Parathyroid adenoma (tissue), 2 donors: ENCODE measurements around the gene CTBP1.

Source experiments
- H2AFZ ChIP-seq: fragments of 300-600 bp; sonication (generic); one replicate; pipeline ENCODE4 v1.7.0; 2017; ENCODE audit warnings: antibody characterized with exemption, mild to moderate bottlenecking
- H3K27ac ChIP-seq: fragments of 300-600 bp; sonication (generic); one replicate; pipeline ENCODE4 v1.7.0; 2017
- H3K27me3 ChIP-seq: fragments of 300-600 bp; sonication (generic); one replicate; pipeline ENCODE4 v1.7.0; 2017; ENCODE audit warnings: low read length; ENCODE audit not compliant: control insufficient read depth, insufficient read depth
- H3K36me3 ChIP-seq: fragments of 300-600 bp; sonication (generic); one replicate; pipeline ENCODE4 v1.7.0; 2017; ENCODE audit warnings: low read length; ENCODE audit not compliant: control insufficient read depth, insufficient read depth
- H3K4me1 ChIP-seq: fragments of 300-600 bp; sonication (generic); one replicate; pipeline ENCODE4 v1.7.0; 2017; ENCODE audit warnings: control low read depth
- H3K4me2 ChIP-seq: fragments of 300-600 bp; sonication (generic); one replicate; pipeline ENCODE4 v1.7.0; 2017; ENCODE audit warnings: low read length
- H3K4me3 ChIP-seq: fragments of 300-600 bp; sonication (generic); one replicate; pipeline ENCODE4 v1.7.0; 2017; ENCODE audit warnings: low read depth, low read length
- H3K79me2 ChIP-seq: fragments of 300-600 bp; sonication (generic); one replicate; pipeline ENCODE4 v1.7.0; 2017; ENCODE audit warnings: control low read depth
- H3K9ac ChIP-seq: fragments of 300-600 bp; sonication (generic); one replicate; pipeline ENCODE4 v1.7.0; 2017; ENCODE audit warnings: mild to moderate bottlenecking
- H3K9me3 ChIP-seq: fragments of 300-600 bp; sonication (generic); one replicate; pipeline ENCODE4 v1.7.0; 2017; ENCODE audit warnings: low read length; ENCODE audit not compliant: control insufficient read depth
- CTCF ChIP-seq: fragments of 300-600 bp; sonication (generic); IDR thresholded peaks from one replicate; pipeline ENCODE4 v1.7.0; 2017; ENCODE audit warnings: antibody characterized with exemption, mild to moderate bottlenecking
- donor health status: primary hyperparathyroidism.

CTBP1 gene

GRCh38 chr4:1194010-1194900 lies 54.7 kb downstream of the CTBP1 start:
- no peak for TF ChIP-seq CTCF
- H3K4me1 ChIP-seq: peaks cover 9% of the 10 kb centered on the region
- H3K4me2 ChIP-seq: no peak overlapping the region
- H3K4me3 ChIP-seq: no peak overlapping the region
- H3K9me3 ChIP-seq: no peaks in the 10 kb centered on the region
- H3K79me2 ChIP-seq: no peaks in the 10 kb centered on the region
- no peak overlapping the region for H3K9ac ChIP-seq
- no peaks in the 10 kb centered on the region for H3K27me3 ChIP-seq
- H3K27ac ChIP-seq: no peak overlapping the region
- no peaks in the 10 kb centered on the region for H3K36me3 ChIP-seq
- H2AFZ ChIP-seq: no peak overlapping the region

- no peaks in the 10 kb centered on the region for H3K79me2 ChIP-seq
- H3K9me3 ChIP-seq: no peaks in the 10 kb centered on the region
- no peak for TF ChIP-seq CTCF
- H3K27ac ChIP-seq: no peak overlapping the region
- H3K9ac ChIP-seq: no peak overlapping the region
- H2AFZ ChIP-seq: no peak overlapping the region
- H3K4me2 ChIP-seq: no peak overlapping the region
- no peaks in the 10 kb centered on the region for H3K27me3 ChIP-seq
- no peak overlapping the region for H3K4me3 ChIP-seq
- H3K36me3 ChIP-seq: no peaks in the 10 kb centered on the region
- peaks cover 9% of the 10 kb centered on the region for H3K4me1 ChIP-seq
Measured at GRCh38 chr4:1193206-1194009, 55.5 kb downstream of the CTBP1 start.

GRCh38 chr4:1192493-1193205 lies 56.3 kb downstream of the CTBP1 start:
- Histone ChIP-seq H3K79me2 (no peaks in the 10 kb centered on the region), H3K36me3 (no peaks in the 10 kb centered on the region), H3K27me3 (no peaks in the 10 kb centered on the region), H3K4me3 (no peak overlapping the region), H3K4me2 (no peak overlapping the region), H3K27ac (peak overlapping the region; percentile 6), H3K4me1 (peaks cover 9% of the 10 kb centered on the region), H2AFZ (peak overlapping the region; percentile 48), H3K9me3 (no peaks in the 10 kb centered on the region), H3K9ac (no peak overlapping the region)
- no peak for TF ChIP-seq CTCF

- Histone ChIP-seq H3K27ac (peak overlapping the region; percentile 47), H2AFZ (peak overlapping the region; percentile 48), H3K79me2 (no peaks in the 10 kb centered on the region), H3K4me2 (no peak overlapping the region), H3K9ac (no peak overlapping the region), H3K9me3 (no peaks in the 10 kb centered on the region), H3K27me3 (no peaks in the 10 kb centered on the region), H3K36me3 (no peaks in the 10 kb centered on the region), H3K4me1 (peaks cover 9% of the 10 kb centered on the region), H3K4me3 (no peak overlapping the region)
- TF ChIP-seq CTCF: no peak
Measured at GRCh38 chr4:1192091-1192492, 56.8 kb downstream of the CTBP1 start.
